Activated CD4-positive, alpha-beta T cell treated with anti-CD3 and anti-CD28 coated beads, Interleukin-2, amount 50 U/mL, for 24 hours (primary cell): ENCODE results near the gene HTRA3.

Experiments
- DNase-seq, 2 donors: peaks; one replicate each; pipeline ENCODE4 v3.0.0-alpha.2; 2020; ENCODE audit warnings: low read depth in 1 of 2, low spot score in 1 of 2

HTRA3 gene

DNA sequence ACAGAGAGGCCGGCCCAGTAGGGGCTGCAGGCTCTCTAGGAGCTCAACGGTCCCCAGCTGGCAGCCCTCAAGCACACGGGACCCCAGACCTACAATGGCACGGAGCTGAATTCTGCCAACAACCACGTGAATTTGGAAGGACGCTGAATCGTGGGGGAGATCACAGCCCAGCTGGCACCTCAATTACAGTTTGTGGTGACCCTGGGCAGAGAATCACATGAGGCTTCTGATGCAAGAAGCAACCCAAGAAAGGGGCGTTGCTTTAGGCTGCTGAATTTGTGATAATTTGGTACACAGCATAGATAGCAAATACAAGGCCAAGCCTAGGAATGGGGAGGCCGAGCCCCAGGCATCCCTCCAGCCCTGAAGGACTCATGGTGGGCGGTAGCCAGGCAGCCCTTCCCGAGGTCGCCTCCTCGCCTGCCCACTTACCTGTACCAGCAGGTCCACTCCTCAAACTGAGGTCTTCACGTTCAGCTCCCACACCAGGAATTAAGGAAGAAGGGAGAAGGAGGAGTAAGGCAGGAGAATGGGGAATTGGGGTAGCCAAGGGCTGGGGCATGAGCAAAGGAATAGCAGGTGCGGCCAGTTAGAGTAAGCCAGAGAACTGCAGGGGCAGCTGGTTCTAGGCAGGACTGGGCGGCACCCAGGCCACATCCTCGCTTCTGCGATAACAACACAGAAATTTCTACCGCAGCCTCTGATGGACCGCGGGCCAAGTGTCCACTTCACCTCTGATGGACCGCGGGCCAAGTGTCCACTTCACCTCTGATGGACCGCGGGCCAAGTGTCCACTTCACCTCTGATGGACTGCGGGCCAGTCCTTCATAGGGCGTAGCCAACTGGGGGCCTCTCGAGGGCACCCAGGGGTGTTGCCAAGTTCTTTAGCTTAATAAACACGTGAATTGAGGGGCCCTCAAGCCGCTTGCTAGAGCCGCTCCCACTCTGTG lies 23.4 kb upstream of the HTRA3 start:
- no peak for DNase-seq

DNA sequence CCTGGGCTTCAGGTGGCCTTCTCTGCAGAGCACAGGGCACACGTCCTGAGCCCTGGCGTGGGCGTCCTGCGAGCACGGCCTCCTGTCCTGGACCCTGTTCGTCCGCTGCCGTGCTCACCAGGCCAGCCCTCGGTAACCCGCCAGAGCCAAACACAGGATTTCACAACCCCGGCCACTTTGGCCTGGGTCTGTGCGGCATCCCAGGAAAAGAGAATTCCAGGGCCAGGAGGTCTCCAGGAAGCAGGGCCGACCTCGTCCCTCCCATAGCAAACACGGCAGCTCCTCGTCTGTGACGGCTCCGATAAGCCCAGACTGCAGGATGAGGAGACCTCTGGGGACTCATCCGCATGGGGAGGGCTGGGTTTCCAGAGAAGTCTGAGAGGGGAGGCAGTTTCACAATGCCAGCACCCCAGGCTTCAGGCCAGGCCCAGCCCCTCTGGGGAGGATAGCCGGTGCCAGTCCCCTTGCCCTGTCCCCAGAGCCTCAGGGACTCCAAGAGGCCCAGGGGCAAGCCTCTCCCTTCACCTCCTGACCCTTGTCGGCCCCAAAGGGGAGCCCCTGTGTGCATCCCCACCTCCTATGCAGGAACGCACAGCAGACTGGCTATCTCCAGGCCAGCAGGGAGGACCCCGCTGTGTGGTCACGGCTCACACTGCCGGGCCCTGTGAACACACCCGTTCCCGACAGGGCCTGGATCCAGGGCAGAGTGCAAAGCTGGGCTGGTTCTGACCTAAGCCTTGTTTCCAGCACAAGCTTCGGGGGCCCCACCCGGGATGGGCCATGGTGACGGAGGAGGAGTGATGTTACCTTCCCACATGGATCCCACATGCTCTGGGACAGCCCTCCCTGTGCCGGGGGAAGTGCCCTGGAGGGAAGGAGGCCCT lies 22.3 kb upstream of the HTRA3 start:
- DNase-seq, result no peak

GRCh38 chr4:8248091-8248490 lies 21.5 kb upstream of the HTRA3 start:
- DNase-seq, result no peak

GRCh38 chr4:8250227-8250626 lies 19.3 kb upstream of the HTRA3 start:
- no peak for DNase-seq

GRCh38 chr4:8250637-8251036 lies 18.9 kb upstream of the HTRA3 start:
- DNase-seq, result no peak

DNA sequence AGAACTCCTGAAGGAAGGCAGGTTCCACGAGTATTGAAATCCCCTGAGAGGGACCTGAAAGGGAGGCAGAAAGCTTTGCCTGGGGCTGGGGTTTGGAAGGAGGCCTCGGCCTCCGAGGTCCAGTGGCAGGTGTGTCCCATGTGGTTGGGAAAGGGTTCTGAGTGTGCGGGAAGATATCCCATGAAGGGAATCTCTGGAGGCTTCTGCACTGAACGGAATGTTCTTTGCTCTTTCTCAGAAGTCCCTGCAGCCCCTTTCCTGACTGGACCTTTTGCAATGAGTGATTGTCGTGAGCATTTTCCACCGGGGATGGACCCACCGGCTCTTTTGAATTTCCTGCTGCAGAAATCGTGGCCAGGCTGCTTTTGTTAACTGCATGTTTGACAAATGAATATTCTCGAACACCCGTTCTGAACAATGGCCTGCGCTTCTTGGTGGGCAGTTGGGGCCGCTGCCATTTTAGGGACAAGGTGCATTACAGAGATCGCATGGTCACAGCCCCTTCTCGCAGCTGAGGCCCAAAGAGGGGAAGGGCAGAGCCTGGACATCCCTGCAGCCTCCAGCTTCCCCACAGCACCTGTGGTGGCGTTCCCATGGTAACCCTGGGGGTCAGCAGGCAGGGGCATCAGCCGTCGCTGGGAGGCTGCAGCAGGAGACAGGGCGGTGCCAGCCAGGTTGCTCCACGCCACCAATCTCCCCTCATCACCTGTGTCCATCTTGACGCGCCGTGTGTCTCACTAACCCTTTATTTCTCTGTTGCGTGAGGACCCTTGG lies 18.3 kb upstream of the HTRA3 start:
- DNase-seq, result no peak

- DNase-seq, result no peak
Measured at GRCh38 chr4:8252301-8253173, 17.0 kb upstream of the HTRA3 start.

GRCh38 chr4:8254076-8254475 lies 15.5 kb upstream of the HTRA3 start:
- no peak for DNase-seq

GRCh38 chr4:8255698-8256441 lies 13.7 kb upstream of the HTRA3 start:
- DNase-seq, result no peak

DNA sequence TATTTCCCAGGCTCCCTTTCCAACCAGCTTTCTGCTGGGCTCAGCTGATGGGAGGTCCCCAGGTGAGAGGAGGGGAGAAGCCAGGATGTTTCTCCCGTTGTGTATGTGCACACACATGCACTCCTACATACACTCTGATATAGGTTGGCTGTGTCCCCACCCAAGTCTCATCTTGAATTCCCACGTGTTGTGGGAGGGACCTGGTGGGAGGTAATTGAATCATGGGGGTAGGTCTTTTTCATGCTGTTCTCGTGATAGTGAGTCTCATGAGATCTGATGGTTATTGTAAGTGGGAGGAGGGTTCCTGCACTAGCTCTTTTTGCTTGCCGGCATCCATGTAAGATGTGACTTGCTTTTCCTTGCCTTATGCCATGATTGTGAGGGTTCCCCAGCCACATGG lies 11.7 kb upstream of the HTRA3 start:
- DNase-seq, result no peak

DNA sequence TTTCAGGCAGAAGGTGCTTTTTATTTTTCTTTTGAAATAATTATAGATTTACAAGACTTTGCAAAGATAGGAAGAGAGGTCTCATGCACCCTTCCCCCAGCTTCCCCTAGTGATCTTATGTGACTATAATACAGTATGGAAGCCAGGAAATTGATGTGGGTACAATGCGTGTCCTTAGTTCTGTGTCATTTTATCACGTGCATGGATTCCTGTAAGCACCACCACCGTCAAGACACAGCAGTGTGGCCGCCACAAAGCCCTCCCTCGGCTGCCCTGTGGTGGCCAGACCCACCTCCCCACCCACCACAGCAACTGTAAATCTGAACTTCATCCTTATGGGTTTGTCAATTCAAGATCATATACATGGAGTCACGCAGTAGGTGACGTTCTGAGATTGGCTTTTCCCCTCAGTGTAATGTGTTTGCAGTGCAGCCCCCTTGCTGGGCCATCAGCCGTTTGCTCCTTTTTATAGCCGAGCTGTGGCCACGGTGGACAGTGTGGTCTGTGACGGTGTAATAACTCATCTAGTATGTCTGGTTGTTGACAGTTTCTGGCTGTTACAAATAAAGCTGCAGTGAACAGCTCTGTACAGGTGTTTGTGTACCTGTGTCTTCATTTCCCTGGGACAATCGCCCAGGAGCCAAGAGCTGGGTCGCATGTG lies 10.9 kb upstream of the HTRA3 start:
- no peak for DNase-seq

GRCh38 chr4:8259743-8260430 lies 9.7 kb upstream of the HTRA3 start:
- no peak for DNase-seq

DNA sequence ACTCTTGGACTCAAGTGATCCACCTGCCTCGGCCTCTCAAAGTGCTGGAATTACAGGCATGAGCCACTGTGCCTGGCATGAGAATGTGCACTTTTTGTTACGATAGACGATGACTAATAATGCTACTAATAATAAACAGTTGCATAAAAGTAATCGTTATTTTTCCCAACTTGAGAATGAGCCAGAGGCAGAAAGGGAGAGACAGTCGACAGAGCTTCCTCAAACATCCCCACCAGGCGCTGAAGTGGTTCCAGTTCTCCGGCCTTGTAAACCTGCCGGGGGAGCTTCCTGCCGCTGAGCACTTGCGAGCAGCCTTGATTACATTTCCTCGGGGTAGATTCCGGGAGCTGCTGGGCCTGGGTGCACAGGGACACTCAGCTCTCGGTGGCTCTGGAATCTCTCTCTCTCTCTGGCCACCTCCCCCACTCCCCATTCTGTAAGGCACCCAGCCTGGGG lies 8.9 kb upstream of the HTRA3 start:
- no peak for DNase-seq

GRCh38 chr4:8261851-8262535 lies 7.6 kb upstream of the HTRA3 start:
- no peak for DNase-seq

- no peak for DNase-seq
Measured at GRCh38 chr4:8262637-8263322, 6.8 kb upstream of the HTRA3 start.

- no peak for DNase-seq
Measured at GRCh38 chr4:8263397-8263796, 6.2 kb upstream of the HTRA3 start.

- no peak for DNase-seq
Measured at GRCh38 chr4:8264106-8264505, 5.4 kb upstream of the HTRA3 start.
